H9 (cell line): ENCODE results near the gene IL17RA. TPM values are rescaled to one million over a fixed set of nuclear protein-coding genes. Genes with fewer than 3 reads are reported as not detected.

Experiments
- DNase-seq: peaks from one replicate; pipeline ENCODE4 v3.0.0-alpha.2; 2017
- H2AFZ ChIP-seq: one replicate; pipeline ENCODE4 v1.6.1; 2013; ENCODE audit warnings: mild to moderate bottlenecking, low read length, control low read depth, moderate library complexity
- H2AK5ac ChIP-seq: 2 replicates; pipeline ENCODE4 v1.6.1; 2013; ENCODE audit warnings: low read length, control low read depth, mixed read lengths; ENCODE audit not compliant: insufficient read length
- H2BK120ac ChIP-seq: one replicate; pipeline ENCODE4 v1.6.1; 2013; ENCODE audit warnings: low read depth, mild to moderate bottlenecking, low read length, control low read depth, inconsistent platforms; ENCODE audit not compliant: poor library complexity, severe bottlenecking
- H2BK12ac ChIP-seq: 2 replicates; pipeline ENCODE4 v1.6.1; 2013; ENCODE audit warnings: low read length, control low read depth, mixed read lengths, low read depth; ENCODE audit not compliant: insufficient read length
- H2BK15ac ChIP-seq: 2 replicates; pipeline ENCODE4 v1.6.1; 2013; ENCODE audit warnings: low read depth, low read length, control low read depth
- H2BK20ac ChIP-seq: one replicate; pipeline ENCODE4 v1.6.1; 2013; ENCODE audit warnings: low read depth, mild to moderate bottlenecking, low read length, control low read depth, inconsistent platforms; ENCODE audit not compliant: poor library complexity, severe bottlenecking
- H2BK5ac ChIP-seq: 2 replicates; pipeline ENCODE4 v1.6.1; 2013; ENCODE audit warnings: low read length, control low read depth, mixed read lengths; ENCODE audit not compliant: insufficient read length
- H3K14ac ChIP-seq: 2 replicates; pipeline ENCODE4 v1.6.1; 2013; ENCODE audit warnings: low read length, control low read depth; ENCODE audit not compliant: insufficient read depth
- H3K18ac ChIP-seq: 2 replicates; pipeline ENCODE4 v1.6.1; 2013; ENCODE audit warnings: low read depth, mild to moderate bottlenecking, mixed read lengths, low read length, control low read depth; ENCODE audit not compliant: insufficient read length
- H3K23ac ChIP-seq: 2 replicates; pipeline ENCODE4 v1.6.1; 2013; ENCODE audit warnings: low read length, control low read depth, mixed read lengths, low read depth; ENCODE audit not compliant: insufficient read length
- H3K23me2 ChIP-seq: 2 replicates; pipeline ENCODE4 v1.6.1; 2013; ENCODE audit warnings: low read depth, mild to moderate bottlenecking, mixed read lengths, low read length, control low read depth; ENCODE audit not compliant: insufficient read length, poor library complexity, severe bottlenecking
- H3K27ac ChIP-seq: 2 replicates; pipeline ENCODE4 v1.5.1; 2013; ENCODE audit warnings: low read length, control low read depth, mixed read lengths, low read depth; ENCODE audit not compliant: insufficient read length
- H3K27me3 ChIP-seq: 2 replicates; pipeline ENCODE4 v1.6.1; 2013; ENCODE audit warnings: low read length, control low read depth, inconsistent platforms; ENCODE audit not compliant: insufficient read depth
- H3K4ac ChIP-seq: 2 replicates; pipeline ENCODE4 v1.6.1; 2013; ENCODE audit warnings: low read depth, mild to moderate bottlenecking, control low read depth, inconsistent platforms, low read length, moderate library complexity
- H3K4me1 ChIP-seq: 2 replicates; pipeline ENCODE4 v1.6.1; 2013; ENCODE audit warnings: low read length, control low read depth, inconsistent platforms; ENCODE audit not compliant: insufficient read depth
- H3K4me2 ChIP-seq: 2 replicates; pipeline ENCODE4 v1.6.1; 2013; ENCODE audit warnings: low read length, control low read depth, mixed read lengths; ENCODE audit not compliant: insufficient read length, insufficient read depth
- H3K56ac ChIP-seq: 2 replicates; pipeline ENCODE4 v1.6.1; 2013; ENCODE audit warnings: low read depth, mild to moderate bottlenecking, mixed read lengths, low read length, control low read depth; ENCODE audit not compliant: insufficient read length
- H3K79me1 ChIP-seq: 2 replicates; pipeline ENCODE4 v1.6.1; 2013; ENCODE audit warnings: low read depth, mild to moderate bottlenecking, moderate library complexity, low read length, control low read depth, inconsistent platforms; ENCODE audit not compliant: insufficient read depth, poor library complexity, severe bottlenecking
- H3K79me2 ChIP-seq: 2 replicates; pipeline ENCODE4 v1.6.1; 2013; ENCODE audit warnings: low read length, control low read depth, inconsistent platforms; ENCODE audit not compliant: insufficient read depth
- H3K9ac ChIP-seq: 2 replicates; pipeline ENCODE4 v1.6.1; 2013; ENCODE audit warnings: low read length, control low read depth, mixed read lengths; ENCODE audit not compliant: insufficient read length; ENCODE audit errors: extremely low read depth
- H3K9me3 ChIP-seq: one replicate; pipeline ENCODE4 v1.6.1; 2013; ENCODE audit warnings: low read depth, low read length, inconsistent platforms; ENCODE audit not compliant: control insufficient read depth
- H3T11ph ChIP-seq: one replicate; pipeline ENCODE4 v1.6.1; 2013; ENCODE audit warnings: mild to moderate bottlenecking, low read length, control low read depth, inconsistent platforms
- H4K20me1 ChIP-seq: one replicate; pipeline ENCODE4 v1.6.1; 2013; ENCODE audit not compliant: control insufficient read depth, insufficient read length, insufficient read depth
- H4K5ac ChIP-seq: 2 replicates; pipeline ENCODE4 v1.6.1; 2013; ENCODE audit warnings: low read depth, mild to moderate bottlenecking, mixed read lengths, low read length, control low read depth; ENCODE audit not compliant: insufficient read length
- H4K8ac ChIP-seq: replicated peaks from 2 replicates; pipeline ENCODE4 v1.6.1; 2013; ENCODE audit warnings: low read length, control low read depth, mixed read lengths, low read depth; ENCODE audit not compliant: insufficient read length
- H4K91ac ChIP-seq: 2 replicates; pipeline ENCODE4 v1.6.1; 2013; ENCODE audit warnings: low read depth, mild to moderate bottlenecking, moderate library complexity, mixed read lengths, low read length, control low read depth; ENCODE audit not compliant: insufficient read length
- H3K27ac Mint-ChIP-seq, 3 experiments: 2 replicates in 2 of 3; 3 replicates in 1 of 3; pipeline ENCODE4 v1.8.0; 2020 to 2021; ENCODE audit warnings: mixed read lengths in 3 of 3, mild to moderate bottlenecking in 1 of 3, moderate library complexity in 1 of 3
- H3K27me3 Mint-ChIP-seq: 2 replicates; pipeline ENCODE4 v1.8.0; 2021; ENCODE audit warnings: low read depth, mild to moderate bottlenecking, moderate library complexity, mixed read lengths
- H3K36me3 Mint-ChIP-seq, 3 experiments: 2 replicates in 2 of 3; 3 replicates in 1 of 3; pipeline ENCODE4 v1.8.0; 2020 to 2021; ENCODE audit warnings: low read depth in 3 of 3, mixed read lengths in 3 of 3; ENCODE audit not compliant: insufficient read depth in 1 of 3
- H3K4me1 Mint-ChIP-seq, 2 experiments: 2 replicates each; pipeline ENCODE4 v1.8.0; 2020; ENCODE audit warnings: mixed read lengths in 2 of 2
- H3K4me3 Mint-ChIP-seq, 2 experiments: 2 replicates in 1 of 2; 3 replicates in 1 of 2; pipeline ENCODE4 v1.8.0; 2020 to 2021; ENCODE audit warnings: mild to moderate bottlenecking in 2 of 2, mixed read lengths in 2 of 2, moderate library complexity in 1 of 2
- H3K9me3 Mint-ChIP-seq, 2 experiments: 2 replicates in 1 of 2; 3 replicates in 1 of 2; pipeline ENCODE4 v1.8.0; 2020; ENCODE audit warnings: mild to moderate bottlenecking in 2 of 2, mixed read lengths in 2 of 2, moderate library complexity in 1 of 2
- CTCF ChIP-seq: fragments of 200-600 bp; sonication (generic); conservative IDR thresholded peaks from 3 replicates; pipeline ENCODE4 v1.8.0; 2021; ENCODE audit warnings: antibody characterized with exemption, mild to moderate bottlenecking
- WGBS: extraction: QIAGEN DNeasy Blood & Tissue Kit; methylation state at CpG from one replicate; pipeline ENCODE4 v1.1.7; 2013; ENCODE audit warnings: missing lambda C conversion rate, low lambda C conversion rate, mixed read lengths; ENCODE audit not compliant: insufficient read length; ENCODE audit errors: extremely low coverage; 5-methylcytosine and 5-hydroxymethylcytosine counted together
- total RNA-seq: library from RNA; stranded (reverse); gene quantifications from 2 replicates; pipeline ENCODE4 v1.2.1, GENCODE V29; 2021

IL17RA gene
- total RNA-seq, 1 experiment from 2014 or later, result 12.4 TPM

- Histone ChIP-seq H3T11ph (no peak overlapping the region), H2BK15ac (no peak overlapping the region), H3K79me1 (no peaks in the 10 kb centered on the region), H3K23me2 (no peaks in the 10 kb centered on the region), H2BK12ac (no peak overlapping the region), H3K4me2 (no peak overlapping the region), H2BK120ac (no peak overlapping the region), H3K4ac (no peak overlapping the region), H2AK5ac (no peak overlapping the region), H2BK5ac (no peak overlapping the region), H4K91ac (no peak overlapping the region), H3K18ac (no peak overlapping the region), H3K56ac (no peak overlapping the region), H4K8ac (no peak overlapping the region), H3K79me2 (no peaks in the 10 kb centered on the region), H4K20me1 (no peaks in the 10 kb centered on the region), H2BK20ac (no peak overlapping the region), H4K5ac (no peak overlapping the region), H3K27ac (no peak overlapping the region), H3K9ac (no peak overlapping the region), H3K4me1 (no peaks in the 10 kb centered on the region), H3K9me3 (no peaks in the 10 kb centered on the region), H3K27me3 (no peaks in the 10 kb centered on the region; the same call in 1 of the 2 replicates), H3K14ac (no peak overlapping the region), H2AFZ (no peak overlapping the region), H3K23ac (no peak overlapping the region)
- no CpG with 5 or more reads among the region's 3 CpGs for WGBS
- TF ChIP-seq CTCF, result peak; percentile 37; the same call in 2 of the 3 replicates
- no peaks in the 10 kb centered on the region for H3K36me3 Mint-ChIP-seq
- DNase-seq, result no peak
- H3K4me1 Mint-ChIP-seq, result peaks cover 0 to 3% of the 10 kb centered on the region in 2 experiments; a peak in 2 of 4 replicates
- no peak overlapping the region for H3K27ac Mint-ChIP-seq
- peaks cover 22% of the 10 kb centered on the region for H3K27me3 Mint-ChIP-seq
- no peak overlapping the region for H3K4me3 Mint-ChIP-seq
- peaks cover 0 to 5% of the 10 kb centered on the region in 2 experiments; a peak in 1 of 5 replicates for H3K9me3 Mint-ChIP-seq
Measured at GRCh38 chr22:17060126-17060525, 24.7 kb upstream of the IL17RA start.
